AG09319 (cell line): ENCODE measurements around the gene ADAP1.
"Not testable (repeated sequence)": the region's sequence is repeated elsewhere in the genome, so short reads cannot be mapped to it uniquely, and the experiment has no call there.

Experiments
- DNase-seq: peaks from one replicate; pipeline ENCODE4 v3.0.0-alpha.2; 2010; ENCODE audit warnings: low read depth; ENCODE audit errors: extremely low read depth
- TF ChIP-seq, protein P1 (sequence below): IDR thresholded peaks from 2 replicates; pipeline ENCODE4 v1.5.1; 2011; ENCODE audit warnings: low read depth, mild to moderate bottlenecking, inconsistent platforms, low read length, moderate library complexity

Gene ADAP1, protein sequence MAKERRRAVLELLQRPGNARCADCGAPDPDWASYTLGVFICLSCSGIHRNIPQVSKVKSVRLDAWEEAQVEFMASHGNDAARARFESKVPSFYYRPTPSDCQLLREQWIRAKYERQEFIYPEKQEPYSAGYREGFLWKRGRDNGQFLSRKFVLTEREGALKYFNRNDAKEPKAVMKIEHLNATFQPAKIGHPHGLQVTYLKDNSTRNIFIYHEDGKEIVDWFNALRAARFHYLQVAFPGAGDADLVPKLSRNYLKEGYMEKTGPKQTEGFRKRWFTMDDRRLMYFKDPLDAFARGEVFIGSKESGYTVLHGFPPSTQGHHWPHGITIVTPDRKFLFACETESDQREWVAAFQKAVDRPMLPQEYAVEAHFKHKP

DNA sequence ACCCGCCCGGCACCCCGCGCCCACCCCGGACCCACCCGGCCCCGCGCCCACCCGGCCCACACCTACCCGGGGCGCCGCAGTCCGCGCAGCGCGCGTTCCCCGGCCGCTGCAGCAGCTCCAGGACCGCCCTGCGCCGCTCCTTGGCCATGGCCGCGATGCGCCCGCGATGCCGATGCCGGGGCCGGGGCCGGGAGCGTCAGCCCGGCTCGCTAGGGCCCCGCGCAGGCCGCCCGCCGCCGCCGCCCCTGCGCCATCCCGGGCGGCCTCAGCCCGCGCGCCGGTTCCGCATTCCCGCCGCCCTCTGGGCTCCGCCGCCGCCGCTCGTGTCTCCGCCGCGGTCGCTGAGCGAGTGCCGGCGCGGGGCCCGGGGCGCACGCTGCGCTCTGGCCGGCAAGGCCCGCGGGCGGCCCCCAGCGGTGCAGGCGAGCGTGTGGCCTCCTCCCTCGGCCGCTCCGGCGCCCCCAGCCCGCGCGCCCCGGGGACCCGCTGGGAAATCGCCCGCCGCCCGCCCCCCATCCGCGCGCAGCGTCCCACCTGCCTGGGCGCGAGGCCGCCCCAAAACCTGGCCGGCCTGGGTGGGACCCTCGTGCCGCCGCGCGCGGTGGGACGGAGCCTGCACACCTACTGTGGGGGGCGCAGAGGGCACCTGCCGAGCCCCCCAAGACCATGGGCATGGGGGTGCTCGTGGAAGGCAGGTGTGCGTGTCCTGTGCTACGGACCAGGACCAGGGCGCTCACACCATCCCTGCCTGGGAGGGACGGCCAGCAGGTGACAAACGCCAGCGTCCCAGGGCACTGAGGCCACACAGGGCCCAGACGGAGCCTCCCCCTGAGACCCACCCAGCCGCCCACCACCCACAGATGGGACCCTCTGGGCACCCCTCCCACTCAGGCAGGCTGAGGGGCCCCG, at the start of gene ADAP1:
ADAP1 (minus strand) TSS at position 351 of the 909 bp plus-strand sequence; CDS start at position 148, 203 bp downstream.
- TF ChIP-seq, protein P1, sequence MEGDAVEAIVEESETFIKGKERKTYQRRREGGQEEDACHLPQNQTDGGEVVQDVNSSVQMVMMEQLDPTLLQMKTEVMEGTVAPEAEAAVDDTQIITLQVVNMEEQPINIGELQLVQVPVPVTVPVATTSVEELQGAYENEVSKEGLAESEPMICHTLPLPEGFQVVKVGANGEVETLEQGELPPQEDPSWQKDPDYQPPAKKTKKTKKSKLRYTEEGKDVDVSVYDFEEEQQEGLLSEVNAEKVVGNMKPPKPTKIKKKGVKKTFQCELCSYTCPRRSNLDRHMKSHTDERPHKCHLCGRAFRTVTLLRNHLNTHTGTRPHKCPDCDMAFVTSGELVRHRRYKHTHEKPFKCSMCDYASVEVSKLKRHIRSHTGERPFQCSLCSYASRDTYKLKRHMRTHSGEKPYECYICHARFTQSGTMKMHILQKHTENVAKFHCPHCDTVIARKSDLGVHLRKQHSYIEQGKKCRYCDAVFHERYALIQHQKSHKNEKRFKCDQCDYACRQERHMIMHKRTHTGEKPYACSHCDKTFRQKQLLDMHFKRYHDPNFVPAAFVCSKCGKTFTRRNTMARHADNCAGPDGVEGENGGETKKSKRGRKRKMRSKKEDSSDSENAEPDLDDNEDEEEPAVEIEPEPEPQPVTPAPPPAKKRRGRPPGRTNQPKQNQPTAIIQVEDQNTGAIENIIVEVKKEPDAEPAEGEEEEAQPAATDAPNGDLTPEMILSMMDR, result peak; percentile 3; the same call in 1 of the 2 replicates
- DNase-seq, result no peak

DNA sequence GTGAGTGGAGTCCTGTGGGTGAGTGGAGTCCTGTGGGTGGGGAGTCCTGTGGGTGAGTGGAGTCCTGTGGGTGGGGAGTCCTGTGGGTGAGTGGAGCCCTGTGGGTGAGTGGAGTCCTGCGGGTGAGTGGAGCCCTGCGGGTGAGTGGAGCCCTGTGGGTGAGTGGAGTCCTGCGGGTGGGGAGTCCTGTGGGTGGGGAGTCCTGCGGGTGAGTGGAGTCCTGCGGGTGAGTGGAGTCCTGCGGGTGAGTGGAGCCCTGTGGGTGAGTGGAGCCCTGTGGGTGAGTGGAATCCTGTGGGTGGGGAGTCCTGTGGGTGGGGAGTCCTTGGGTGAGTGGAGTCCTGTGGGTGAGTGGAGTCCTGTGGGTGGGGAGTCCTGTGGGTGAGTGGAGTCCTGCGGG, 48.0 kb upstream of the ADAP1 start:
- DNase-seq, result not testable (repeated sequence)

DNA sequence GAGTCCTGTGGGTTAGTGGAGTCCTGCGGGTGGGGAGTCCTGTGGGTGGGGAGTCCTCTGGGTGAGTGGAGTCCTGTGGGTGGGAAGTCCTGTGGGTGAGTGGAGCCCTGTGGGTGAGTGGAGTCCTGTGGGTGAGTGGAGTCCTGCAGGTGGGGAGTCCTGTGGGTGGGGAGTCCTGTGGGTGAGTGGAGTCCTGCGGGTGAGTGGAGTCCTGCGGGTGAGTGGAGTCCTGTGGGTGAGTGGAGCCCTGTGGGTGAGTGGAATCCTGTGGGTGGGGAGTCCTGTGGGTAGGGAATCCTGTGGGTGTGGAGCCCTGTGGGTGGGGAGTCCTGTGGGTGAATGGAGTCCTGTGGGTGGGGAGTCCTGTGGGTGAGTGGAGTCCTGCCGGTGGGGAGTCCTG, 47.5 kb upstream of the ADAP1 start:
- not testable (repeated sequence) for DNase-seq

DNA sequence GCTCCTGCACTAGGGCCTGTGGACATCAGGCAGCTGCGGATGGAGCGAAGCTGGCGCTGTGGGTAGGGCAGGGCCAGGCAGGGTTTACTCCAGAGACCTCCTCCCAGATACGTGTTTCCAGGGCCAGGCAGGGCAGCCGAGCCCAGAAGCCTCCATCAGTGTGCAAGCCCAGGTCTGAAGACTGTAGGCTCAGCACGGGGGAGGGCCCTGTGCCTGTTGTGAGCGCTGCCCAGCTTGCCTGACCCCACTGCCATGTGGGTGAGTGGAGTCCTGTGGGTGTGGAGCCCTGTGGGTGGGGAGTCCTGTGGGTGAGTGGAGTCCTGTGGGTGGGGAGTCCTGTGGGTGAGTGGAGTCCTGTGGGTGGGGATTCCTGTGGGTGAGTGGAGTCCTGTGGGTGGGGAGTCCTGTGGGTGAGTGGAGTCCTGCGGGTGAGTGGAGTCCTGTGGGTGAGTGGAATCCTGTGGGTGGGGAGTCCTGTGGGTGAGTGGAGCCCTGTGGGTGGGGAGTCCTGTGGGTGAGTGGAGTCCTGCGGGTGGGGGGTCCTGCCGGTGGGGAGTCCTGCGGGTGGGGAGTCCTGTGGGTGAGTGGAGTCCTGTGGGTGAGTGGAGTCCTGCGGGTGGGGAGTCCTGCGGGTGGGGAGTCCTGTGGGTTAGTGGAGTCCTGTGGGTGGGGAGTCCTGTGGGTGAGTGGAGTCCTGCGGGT, 46.7 kb upstream of the ADAP1 start:
- not testable (repeated sequence) for DNase-seq

DNA sequence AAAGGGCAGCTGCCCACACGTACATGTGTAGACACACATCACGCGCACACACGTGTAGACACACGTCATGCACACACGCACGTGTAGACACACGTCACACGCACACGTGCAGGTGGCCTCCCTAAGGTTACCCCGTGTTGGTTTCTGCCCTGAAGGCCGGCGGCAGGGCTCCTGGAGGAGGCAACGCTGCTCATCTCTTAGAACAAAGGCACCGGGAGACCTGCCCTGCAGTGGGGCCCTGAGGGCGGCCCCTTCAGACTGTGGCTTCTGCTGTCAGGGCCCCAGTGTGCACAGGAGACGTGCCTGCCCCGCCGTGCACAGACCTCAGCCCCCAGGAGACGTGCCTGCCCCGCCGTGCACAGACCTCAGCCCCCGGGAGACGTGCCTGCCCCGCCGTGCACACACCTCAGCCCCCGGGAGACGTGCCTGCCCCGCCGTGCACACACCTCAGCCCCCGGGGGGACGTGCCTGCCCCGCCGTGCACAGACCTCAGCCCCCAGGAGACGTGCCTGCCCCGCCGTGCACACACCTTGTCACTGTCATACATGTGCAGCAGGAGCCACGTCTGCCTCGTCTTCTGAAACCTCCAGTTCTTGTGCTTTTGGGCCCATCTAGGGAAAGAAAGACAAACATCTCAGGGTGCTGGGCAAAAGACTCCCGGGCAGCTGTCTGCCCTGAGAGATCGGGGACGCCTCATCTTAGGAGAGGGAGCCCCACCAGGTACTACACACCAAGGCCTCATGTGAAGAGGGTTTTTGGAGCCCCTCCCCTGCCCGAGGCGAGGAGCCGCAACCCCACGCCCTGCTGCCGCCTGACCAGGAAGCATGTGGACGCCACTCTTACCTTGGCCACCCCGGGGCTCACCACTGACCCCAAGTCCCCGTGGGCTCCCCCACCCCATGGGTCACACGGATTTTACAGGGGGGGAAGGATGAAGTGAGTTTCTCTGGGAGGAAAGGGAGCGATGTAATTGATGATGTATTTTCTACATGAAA, 45.8 kb upstream of the ADAP1 start:
- no peak for DNase-seq
- TF ChIP-seq, protein P1, result no peak

DNA sequence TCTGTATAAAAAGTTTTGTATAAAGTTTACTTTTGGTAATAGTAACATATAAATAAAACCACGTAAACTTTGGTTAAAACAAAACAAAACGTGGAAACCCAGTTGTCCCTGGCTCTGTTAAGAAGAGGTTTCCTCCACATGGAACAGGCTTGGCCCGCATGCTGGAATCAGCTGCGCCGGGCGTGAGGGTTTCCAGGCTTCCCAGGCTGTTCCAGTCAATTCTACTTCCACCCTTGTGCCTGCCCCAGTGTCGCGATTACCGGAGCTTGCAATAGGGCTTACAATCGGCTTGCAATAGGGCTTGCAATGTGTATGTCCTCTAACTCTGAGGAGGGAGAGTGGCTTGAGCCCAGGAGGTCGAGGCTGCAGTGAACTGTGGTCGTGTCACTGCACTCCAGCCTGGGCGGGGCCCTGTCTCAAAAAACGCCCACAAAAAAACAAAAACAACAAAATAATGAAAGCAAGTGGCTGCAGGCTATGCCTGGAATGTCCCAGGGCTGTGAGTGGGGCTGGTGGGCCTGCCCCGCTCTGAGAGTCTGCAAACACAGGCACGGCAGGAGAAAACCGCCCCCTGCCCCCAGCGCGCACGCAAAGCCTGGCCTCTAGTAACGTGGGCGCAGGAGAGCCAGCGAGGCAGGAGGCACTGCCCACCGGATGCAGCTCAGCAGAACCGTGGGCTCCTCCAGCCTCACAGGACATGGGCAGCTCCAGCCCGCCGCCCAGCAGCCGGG, 44.8 kb upstream of the ADAP1 start:
- TF ChIP-seq, protein P1, result no peak
- DNase-seq, result no peak

DNA sequence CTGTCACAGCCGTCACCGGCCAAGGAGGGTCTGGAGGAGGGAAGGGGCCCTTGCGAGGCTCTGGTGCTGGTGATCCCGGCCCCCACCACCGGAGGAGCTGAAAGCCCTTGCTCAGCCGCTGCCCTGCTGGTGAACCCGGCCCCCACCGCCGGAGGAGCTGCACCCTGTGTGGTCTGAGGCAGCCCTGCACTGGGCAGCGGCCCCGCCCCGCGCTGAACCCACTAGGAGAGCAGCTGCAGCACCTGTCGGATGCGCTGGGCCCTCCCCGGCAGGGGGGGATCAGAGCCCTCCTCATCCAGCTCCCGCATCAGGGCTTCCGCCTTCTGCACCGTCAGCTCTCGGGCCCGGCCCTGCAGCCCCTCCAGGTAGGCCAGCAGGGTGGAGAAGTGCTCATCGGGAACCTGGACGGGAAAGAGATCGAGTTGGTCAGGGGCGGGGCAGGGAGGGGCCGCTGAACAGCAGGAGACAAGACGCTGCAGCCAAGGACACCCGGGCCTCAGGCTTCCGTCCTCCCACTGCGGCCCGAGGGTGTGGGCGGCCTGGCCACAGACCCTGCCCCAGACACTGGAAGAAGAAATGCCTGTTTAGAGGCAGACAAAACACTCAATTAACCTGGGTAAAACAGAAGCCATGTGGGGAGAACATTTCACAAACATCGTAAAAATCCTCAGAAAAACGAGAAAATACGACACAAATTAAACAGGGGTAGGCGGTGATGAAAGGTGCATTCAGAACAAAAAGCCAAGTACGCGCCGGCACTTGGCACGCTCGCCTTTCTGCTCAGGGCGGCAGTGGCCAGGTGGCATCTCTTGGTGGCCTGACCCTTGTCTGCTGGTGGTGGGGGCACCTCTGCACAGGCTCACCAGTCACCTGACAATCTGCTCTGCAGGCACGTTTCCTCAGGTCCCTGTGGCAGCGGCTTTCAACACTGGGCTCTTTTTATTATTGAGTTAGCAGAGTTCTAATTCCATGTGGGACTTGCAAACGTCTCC, 43.2 kb upstream of the ADAP1 start:
- DNase-seq, result no peak
- TF ChIP-seq, protein P1, result no peak
